SK-N-SH (cell line): Measurements from ENCODE around the gene ORM1.

Experiments
- CTCF ChIP-seq: fragments of 200-600 bp; sonication (generic); IDR thresholded peaks from 2 replicates; pipeline ENCODE4 v1.6.1; 2017; ENCODE audit warnings: antibody characterized with exemption, mild to moderate bottlenecking, moderate library complexity
- FOXM1 ChIP-seq: IDR thresholded peaks from 2 replicates; pipeline ENCODE4 v1.4.0; 2012; ENCODE audit warnings: low read depth, mild to moderate bottlenecking
- POLR2AphosphoS5 ChIP-seq: IDR thresholded peaks from 2 replicates; pipeline ENCODE4 v1.6.1; 2012; ENCODE audit warnings: low read depth, low read length
- RAD21 ChIP-seq: IDR thresholded peaks from 2 replicates; pipeline ENCODE4 v1.6.1; 2012; ENCODE audit warnings: mild to moderate bottlenecking, low read length
- YY1 ChIP-seq: IDR thresholded peaks from 2 replicates; pipeline ENCODE4 v1.4.0; 2012; ENCODE audit warnings: low read depth, mild to moderate bottlenecking

GRCh38 chr9:114330636-114331035 is 7.7 kb downstream of the ORM1 start:
- no peak for TF ChIP-seq CTCF
- no peak for TF ChIP-seq FOXM1
- no peak for TF ChIP-seq YY1
- no peak for TF ChIP-seq RAD21
- no peak for TF ChIP-seq POLR2AphosphoS5
